Measurements from ENCODE around the gene RNF181. TPM values are rescaled to one million over a fixed set of nuclear protein-coding genes. Genes with fewer than 3 reads are reported as not detected.

Gene RNF181
- total and polyA plus RNA-seq, 2 of the 13 experiments (the other 11 are each of a cell fraction or from before 2014, with no cell fraction given): 224 to 578 TPM

GRCh38 chr2:85577386-85578242 is 17.9 kb upstream of the RNF181 start, which contains the start of gene VAMP8 (continued):
- TF ChIP-seq IRF2 (CRISPR knock-in tag; IDR thresholded peaks at IDR 0.05) (peak; percentile 16; the same call in 1 of the 2 replicates), RBAK (CRISPR knock-in tag; IDR thresholded peaks at IDR 0.05) (no peak), TOPORS (CRISPR knock-in tag; IDR thresholded peaks at IDR 0.05) (no peak), ZMYM4 (CRISPR knock-in tag; IDR thresholded peaks at IDR 0.05) (no peak), ZNF816 (CRISPR knock-in tag; IDR thresholded peaks at IDR 0.05; ENCODE audit: borderline replicate concordance) (no peak), HNF4G (IDR thresholded peaks at IDR 0.05; ENCODE audit: borderline replicate concordance, low read depth, low read length) (no peak), HNF4G (CRISPR knock-in tag; IDR thresholded peaks at IDR 0.05; ENCODE audit: borderline replicate concordance, low read depth) (no peak), SIN3A (IDR thresholded peaks at IDR 0.05; ENCODE audit: borderline replicate concordance, low read depth, low read length) (peak; percentile 85; the same call in 1 of the 2 replicates), ZNF7 (CRISPR knock-in tag; IDR thresholded peaks at IDR 0.05) (peak; percentile 20; the same call in 1 of the 2 replicates), POLR2A (IDR thresholded peaks at IDR 0.05; ENCODE audit: insufficient read depth in 1 of 2, low read depth in 2 of 2, low read length in 2 of 2) (peak; percentile 41 to 69; a peak in 3 of 4 replicates), HOXA5 (CRISPR knock-in tag; IDR thresholded peaks at IDR 0.05) (no peak), ZNF367 (CRISPR knock-in tag; IDR thresholded peaks at IDR 0.05; ENCODE audit: borderline replicate concordance) (no peak), ZNF232 (CRISPR knock-in tag; IDR thresholded peaks at IDR 0.05; ENCODE audit: borderline replicate concordance) (no peak), ZC3H4 (CRISPR knock-in tag; IDR thresholded peaks at IDR 0.05; ENCODE audit: borderline replicate concordance) (no peak), MLXIP (CRISPR knock-in tag; IDR thresholded peaks at IDR 0.05; ENCODE audit: borderline replicate concordance) (no peak), FOXK1 (CRISPR knock-in tag; IDR thresholded peaks at IDR 0.05; ENCODE audit: borderline replicate concordance, low read depth) (peak; percentile 13; the same call in 1 of the 2 replicates), ZNF891 (CRISPR knock-in tag; IDR thresholded peaks at IDR 0.05) (peak; percentile 24; the same call in 1 of the 2 replicates), ZNF75D (CRISPR knock-in tag; IDR thresholded peaks at IDR 0.05; ENCODE audit: borderline replicate concordance) (no peak), HMG20B (CRISPR knock-in tag; conservative IDR thresholded peaks at IDR 0.05) (no peak), DZIP1 (CRISPR knock-in tag; IDR thresholded peaks at IDR 0.05) (no peak)
- TF ChIP-seq, protein P1, sequence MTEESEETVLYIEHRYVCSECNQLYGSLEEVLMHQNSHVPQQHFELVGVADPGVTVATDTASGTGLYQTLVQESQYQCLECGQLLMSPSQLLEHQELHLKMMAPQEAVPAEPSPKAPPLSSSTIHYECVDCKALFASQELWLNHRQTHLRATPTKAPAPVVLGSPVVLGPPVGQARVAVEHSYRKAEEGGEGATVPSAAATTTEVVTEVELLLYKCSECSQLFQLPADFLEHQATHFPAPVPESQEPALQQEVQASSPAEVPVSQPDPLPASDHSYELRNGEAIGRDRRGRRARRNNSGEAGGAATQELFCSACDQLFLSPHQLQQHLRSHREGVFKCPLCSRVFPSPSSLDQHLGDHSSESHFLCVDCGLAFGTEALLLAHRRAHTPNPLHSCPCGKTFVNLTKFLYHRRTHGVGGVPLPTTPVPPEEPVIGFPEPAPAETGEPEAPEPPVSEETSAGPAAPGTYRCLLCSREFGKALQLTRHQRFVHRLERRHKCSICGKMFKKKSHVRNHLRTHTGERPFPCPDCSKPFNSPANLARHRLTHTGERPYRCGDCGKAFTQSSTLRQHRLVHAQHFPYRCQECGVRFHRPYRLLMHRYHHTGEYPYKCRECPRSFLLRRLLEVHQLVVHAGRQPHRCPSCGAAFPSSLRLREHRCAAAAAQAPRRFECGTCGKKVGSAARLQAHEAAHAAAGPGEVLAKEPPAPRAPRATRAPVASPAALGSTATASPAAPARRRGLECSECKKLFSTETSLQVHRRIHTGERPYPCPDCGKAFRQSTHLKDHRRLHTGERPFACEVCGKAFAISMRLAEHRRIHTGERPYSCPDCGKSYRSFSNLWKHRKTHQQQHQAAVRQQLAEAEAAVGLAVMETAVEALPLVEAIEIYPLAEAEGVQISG (CRISPR knock-in tag; IDR thresholded peaks at IDR 0.05): no peak; the same call in 1 of the 2 replicates
